Measurements from ENCODE around the gene BMPR2. TPM values are rescaled to one million over a fixed set of nuclear protein-coding genes. Genes with fewer than 3 reads are reported as not detected.
"Not testable (repeated sequence)": the region's sequence is repeated elsewhere in the genome, so short reads cannot be mapped to it uniquely, and the experiment has no call there.

The BMPR2 gene
- polyA plus RNA-seq, 1 of the 3 experiments (the other 2 are of a cell fraction), result 10.2 TPM

GRCh38 chr2:202382684-202383083, 6.6 kb downstream of the BMPR2 start:
- H3K4me2 ChIP-seq, result 0 out of 2 replicates have a peak overlapping the region, but pooled peaks have one; percentile 39
- WGBS (ENCODE audit: low lambda C conversion rate), result 94% methylated on average over 2 of the region's 2 CpGs

GRCh38 chr2:202386495-202386894, 10.4 kb downstream of the BMPR2 start:
- H2AFZ ChIP-seq (ENCODE audit: low read depth); H3K9ac ChIP-seq; H3K27ac ChIP-seq (ENCODE audit: low read depth in 2 of 2, low read length in 1 of 2); CTCF ChIA-PET; POLR2A ChIA-PET; H3K4me2 ChIP-seq; H3K4me3 ChIP-seq (ENCODE audit: low read depth in 2 of 2, low read length in 1 of 2); H3K4me1 ChIP-seq (ENCODE audit: control insufficient read depth in 1 of 2, insufficient read depth in 2 of 2, low read depth in 1 of 2, low read length in 1 of 2); H3K9me2 ChIP-seq; DNase-seq; H3K9me3 ChIP-seq; H3K27me3 ChIP-seq (ENCODE audit: insufficient read depth); H3F3A ChIP-seq (replicated peaks; ENCODE audit: insufficient read depth): not testable (repeated sequence)
- 94% methylated on average over 12 of the region's 12 CpGs for whole genome bisulfite sequencing (ENCODE audit: low lambda C conversion rate)
- H3K36me3 ChIP-seq (replicated peaks in 1 of 2; ENCODE audit: control insufficient read depth in 1 of 2, insufficient read depth in 2 of 2, low read length in 1 of 2), result peaks cover 0 to 13% of the 10 kb centered on the region in 2 experiments
- H4K20me1 ChIP-seq (ENCODE audit: insufficient read depth), result peaks cover 90% of the 10 kb centered on the region
- peaks cover 100% of the 10 kb centered on the region for H3K79me2 ChIP-seq (ENCODE audit: insufficient read depth)

More at GRCh38 chr2:202382684-202383083, 6.6 kb downstream of the BMPR2 start:
- TF ChIP-seq SIN3A (IDR thresholded peaks at IDR 0.05; ENCODE audit: borderline replicate concordance, low read depth, low read length) (no peak), ZBTB33 (IDR thresholded peaks at IDR 0.05; ENCODE audit: borderline replicate concordance, low read depth) (no peak), IRF3 (IDR thresholded peaks at IDR 0.05; ENCODE audit: low read depth, low read length) (no peak), JUND (IDR thresholded peaks at IDR 0.05) (no peak), TCF12 (IDR thresholded peaks at IDR 0.05) (no peak), EZH2phosphoT487 (IDR thresholded peaks at IDR 0.05; ENCODE audit: borderline replicate concordance, low read depth) (no peak), CHD2 (IDR thresholded peaks at IDR 0.05; ENCODE audit: low read length, partially characterized antibody) (no peak)
- CTCF ChIA-PET, result no interaction called here
- Histone ChIP-seq H3K79me2 (ENCODE audit: insufficient read depth) (peaks cover 100% of the 10 kb centered on the region), H3K27ac (ENCODE audit: low read depth in 2 of 2, low read length in 1 of 2) (no peak overlapping the region), H3K9me2 (no peaks in the 10 kb centered on the region), H3K9ac (no peak overlapping the region), H2AFZ (ENCODE audit: low read depth) (no peak overlapping the region), H3K4me1 (ENCODE audit: control insufficient read depth in 1 of 2, insufficient read depth in 2 of 2, low read depth in 1 of 2, low read length in 1 of 2) (peaks cover 8 to 16% of the 10 kb centered on the region in 2 experiments; a peak in 3 of 4 replicates), H3K9me3 (no peaks in the 10 kb centered on the region), H3K4me3 (ENCODE audit: low read depth in 2 of 2, low read length in 1 of 2) (no peak overlapping the region), H3F3A (replicated peaks; ENCODE audit: insufficient read depth) (peaks cover 8% of the 10 kb centered on the region), H3K27me3 (ENCODE audit: insufficient read depth) (no peaks in the 10 kb centered on the region), H4K20me1 (ENCODE audit: insufficient read depth) (peaks cover 94% of the 10 kb centered on the region), H3K36me3 (replicated peaks in 1 of 2; ENCODE audit: control insufficient read depth in 1 of 2, insufficient read depth in 2 of 2, low read length in 1 of 2) (peaks cover 0 to 11% of the 10 kb centered on the region in 2 experiments)
- no peak for DNase-seq
- POLR2A ChIA-PET, result no interaction called here
